Measurements from ENCODE around the gene GJB4. TPM values are rescaled to one million over a fixed set of nuclear protein-coding genes. Genes with fewer than 3 reads are reported as not detected.
"Not testable (repeated sequence)": the region's sequence is repeated elsewhere in the genome, so short reads cannot be mapped to it uniquely, and the experiment has no call there.

The GJB4 gene
- not detected for total RNA-seq

- no peak for DNase-seq (ENCODE audit: low read depth in 2 of 3, low spot score in 2 of 3)
Measured at GRCh38 chr1:34759503-34760357, at the start of gene GJB4. Gene GJB4, plus strand, starts transcription at chr1:34759740. Its CDS starts 1,515 bp downstream, at chr1:34761255.

GRCh38 chr1:34710812-34711211 is 48.7 kb upstream of the GJB4 start:
- DNase-seq (ENCODE audit: low read depth in 2 of 3, low spot score in 2 of 3) = no peak

GRCh38 chr1:34711485-34711884 is 48.1 kb upstream of the GJB4 start:
- DNase-seq (ENCODE audit: low read depth in 2 of 3, low spot score in 2 of 3) = no peak

GRCh38 chr1:34712007-34712688 is 47.4 kb upstream of the GJB4 start:
- no peak for DNase-seq (ENCODE audit: low read depth in 2 of 3, low spot score in 2 of 3)

GRCh38 chr1:34713443-34713842 is 46.1 kb upstream of the GJB4 start:
- no peak for DNase-seq (ENCODE audit: low read depth in 2 of 3, low spot score in 2 of 3)

GRCh38 chr1:34714386-34714785 is 45.2 kb upstream of the GJB4 start:
- DNase-seq (ENCODE audit: low read depth in 2 of 3, low spot score in 2 of 3) = no peak

- DNase-seq (ENCODE audit: low read depth in 2 of 3, low spot score in 2 of 3) = no peak
Measured at GRCh38 chr1:34715139-34715538, 44.4 kb upstream of the GJB4 start.

- DNase-seq (ENCODE audit: low read depth in 2 of 3, low spot score in 2 of 3) = no peak
Measured at GRCh38 chr1:34721241-34721640, 38.3 kb upstream of the GJB4 start.

- DNase-seq (ENCODE audit: low read depth in 2 of 3, low spot score in 2 of 3) = no peak
Measured at GRCh38 chr1:34721646-34722355, 37.7 kb upstream of the GJB4 start.

GRCh38 chr1:34726861-34727260 is 32.7 kb upstream of the GJB4 start:
- DNase-seq (ENCODE audit: low read depth in 2 of 3, low spot score in 2 of 3) = no peak

- no peak for DNase-seq (ENCODE audit: low read depth in 2 of 3, low spot score in 2 of 3)
Measured at GRCh38 chr1:34730485-34730884, 29.1 kb upstream of the GJB4 start.

GRCh38 chr1:34732831-34733230 is 26.7 kb upstream of the GJB4 start:
- not testable (repeated sequence) for DNase-seq (ENCODE audit: low read depth in 2 of 3, low spot score in 2 of 3)

GRCh38 chr1:34736692-34737091 is 22.8 kb upstream of the GJB4 start:
- DNase-seq (ENCODE audit: low read depth in 2 of 3, low spot score in 2 of 3) = no peak

GRCh38 chr1:34737236-34737635 is 22.3 kb upstream of the GJB4 start:
- DNase-seq (ENCODE audit: low read depth in 2 of 3, low spot score in 2 of 3) = not testable (repeated sequence)

- DNase-seq (ENCODE audit: low read depth in 2 of 3, low spot score in 2 of 3) = no peak
Measured at GRCh38 chr1:34739613-34740012, 19.9 kb upstream of the GJB4 start.

- no peak for DNase-seq (ENCODE audit: low read depth in 2 of 3, low spot score in 2 of 3)
Measured at GRCh38 chr1:34740161-34740868, 19.2 kb upstream of the GJB4 start.

- peak; percentile 25 to 79 (median 64) for DNase-seq (ENCODE audit: low read depth in 2 of 3, low spot score in 2 of 3)
Measured at GRCh38 chr1:34742667-34743270, 16.8 kb upstream of the GJB4 start.

- no peak for DNase-seq (ENCODE audit: low read depth in 2 of 3, low spot score in 2 of 3)
Measured at GRCh38 chr1:34743775-34744174, 15.8 kb upstream of the GJB4 start.

- DNase-seq (ENCODE audit: low read depth in 2 of 3, low spot score in 2 of 3) = no peak
Measured at GRCh38 chr1:34744851-34745250, 14.7 kb upstream of the GJB4 start.

- DNase-seq (ENCODE audit: low read depth in 2 of 3, low spot score in 2 of 3) = no peak
Measured at GRCh38 chr1:34745666-34746065, 13.9 kb upstream of the GJB4 start.

Data from hematopoietic multipotent progenitor cell (in vitro differentiated cells).